Pericardium fibroblast (primary cell): ENCODE measurements around the gene ROBO3. TPM values are rescaled to one million over a fixed set of nuclear protein-coding genes. Genes with fewer than 3 reads are reported as not detected.

ENCODE experiments used
- total RNA-seq: library from RNA; depleted of rRNA; stranded (reverse); fragments of >200 nt; gene quantifications from 2 replicates; pipeline ENCODE4 v1.2.3, GENCODE V29; 2015

Gene ROBO3
- total RNA-seq = 16.0 and 36.2 TPM in 2 replicates

DNA sequence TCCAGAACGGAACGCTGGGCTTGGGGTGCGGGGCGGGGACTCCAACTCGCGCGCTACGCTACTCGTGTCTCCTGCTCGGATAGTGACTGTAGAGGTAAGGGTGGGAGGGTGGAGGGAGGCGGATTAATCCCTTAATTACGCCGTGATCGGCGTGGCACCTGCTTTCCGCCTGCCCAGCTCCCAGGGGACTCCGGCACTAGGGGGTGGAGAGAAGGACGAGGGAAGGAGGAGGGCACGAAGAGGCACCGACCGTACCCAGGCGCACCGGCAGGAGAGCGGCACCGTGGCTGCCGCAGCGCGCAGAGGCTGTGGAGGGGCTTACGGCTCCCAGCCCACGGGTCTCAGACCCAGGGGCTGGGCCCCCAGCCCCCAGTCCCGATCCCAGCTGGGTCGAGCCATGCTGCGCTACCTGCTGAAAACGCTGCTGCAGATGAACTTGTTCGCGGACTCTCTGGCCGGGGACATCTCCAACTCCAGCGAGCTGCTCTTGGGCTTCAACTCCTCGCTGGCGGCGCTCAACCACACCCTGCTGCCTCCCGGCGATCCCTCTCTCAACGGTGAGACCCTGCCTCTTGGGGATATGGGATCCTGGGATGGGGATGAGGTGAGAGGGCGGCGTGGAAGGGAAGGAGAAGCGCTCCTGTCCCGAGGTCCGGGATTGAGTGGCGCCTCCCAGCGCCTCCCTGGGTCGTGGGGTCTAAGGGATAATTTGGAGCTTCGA is at the start of gene ROBO3:
Gene ROBO3, plus strand, starts transcription at position 252 of the 721 bp plus-strand sequence. Its CDS starts 146 bp downstream, at position 398.

DNA sequence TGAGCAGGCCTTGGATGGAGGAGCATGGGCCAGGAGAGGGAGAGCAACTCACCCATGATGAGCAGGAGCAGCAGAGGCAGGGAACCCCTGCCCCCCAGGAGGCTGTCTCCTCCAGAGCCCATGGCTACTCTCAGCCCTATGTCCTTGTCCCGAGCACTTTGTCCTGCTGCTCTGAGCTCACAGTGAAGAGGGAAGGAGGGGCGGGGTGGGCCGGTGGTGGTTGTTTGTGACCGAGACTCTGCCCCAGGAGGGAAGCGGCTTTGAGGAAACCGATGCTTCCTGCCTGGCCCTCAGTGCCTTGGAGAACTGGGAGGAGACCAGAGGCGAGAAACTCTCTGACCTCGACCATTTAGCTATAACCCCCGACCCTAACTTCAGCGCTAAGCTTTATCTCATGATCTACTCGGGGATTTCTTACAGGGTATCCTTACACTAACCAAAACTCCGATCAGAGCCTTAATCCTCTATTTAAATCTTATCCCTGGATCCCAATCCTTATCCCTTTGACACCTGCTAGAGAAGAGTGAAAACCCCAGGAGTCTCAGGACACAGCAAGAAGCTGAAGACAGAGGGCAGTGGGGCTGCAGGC is 32.5 kb downstream of the ROBO3 start, which contains the start of gene ROBO4:
Gene ROBO4, minus strand, starts transcription at position 192 of the 589 bp plus-strand sequence. Its CDS starts 70 bp downstream, at position 122.

GRCh38 chr11:124918950-124919349 is 53.7 kb downstream of the ROBO3 start, which contains the start of gene HEPN1:
TSS of gene HEPN1 (plus strand) at chr11:124919250.

Other genes starting within 250 kb of the ROBO3 start
- gene TBRG1, start 242.6 kb upstream of the ROBO3 start, total RNA-seq = 16.8 and 23.3 TPM in 2 replicates
- gene SIAE, start 191.7 kb upstream of the ROBO3 start, total RNA-seq = 20.9 and 25.6 TPM in 2 replicates
- 1.4 and 9.1 TPM in 2 replicates for gene SPA17, start 191.5 kb upstream of the ROBO3 start, total RNA-seq
- 6.6 TPM in 1 of 2 replicates, not detected in the other for gene NRGN, start 125.5 kb upstream of the ROBO3 start, total RNA-seq
- not detected in 2 replicates for gene VSIG2, start 113.2 kb upstream of the ROBO3 start, total RNA-seq
- 0.35 and 6.4 TPM in 2 replicates for gene ESAM, start 103.1 kb upstream of the ROBO3 start, total RNA-seq
- 6.5 and 9.0 TPM in 2 replicates for gene MSANTD2, start 65.0 kb upstream of the ROBO3 start, total RNA-seq
- gene ROBO4, start 32.4 kb downstream of the ROBO3 start, total RNA-seq = 4.3 and 13.4 TPM in 2 replicates
- not detected in 2 replicates for gene HEPN1, start 53.8 kb downstream of the ROBO3 start, total RNA-seq
- gene HEPACAM, start 70.6 kb downstream of the ROBO3 start, total RNA-seq = not detected in 2 replicates
- gene CCDC15, start 88.8 kb downstream of the ROBO3 start, total RNA-seq = 1.0 and 1.1 TPM in 2 replicates
- gene SLC37A2, start 197.9 kb downstream of the ROBO3 start, total RNA-seq = 0.17 and 0.70 TPM in 2 replicates
- gene TMEM218, start 246.2 kb downstream of the ROBO3 start, total RNA-seq = 19.9 and 22.1 TPM in 2 replicates